GM12801 (cell line): ENCODE results near the gene DPYD.

Experiments
- TF ChIP-seq, protein P1 (sequence below): IDR thresholded peaks from one replicate; pipeline ENCODE4 v1.5.1; 2011; ENCODE audit warnings: control low read depth; ENCODE audit not compliant: insufficient read length; ENCODE audit errors: extremely low read depth

The DPYD gene

DNA sequence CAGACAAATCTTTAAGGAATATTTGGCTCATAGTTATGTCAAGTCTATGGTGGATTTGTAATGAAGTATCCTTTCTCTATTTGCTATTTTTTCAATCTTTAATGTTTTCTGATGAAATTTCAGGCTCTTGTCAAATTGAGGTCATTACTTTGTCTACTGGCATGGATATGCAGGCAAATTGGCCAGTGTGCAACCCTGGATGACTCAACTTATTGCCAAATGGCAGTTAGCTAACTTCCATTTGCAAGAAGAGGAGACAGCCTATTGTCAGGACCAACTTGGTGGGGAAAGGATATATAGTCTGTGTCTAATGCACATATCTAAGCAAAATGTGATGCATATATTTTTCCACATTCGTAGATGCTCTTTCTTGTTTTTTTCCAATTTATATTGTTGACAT, 668.8 kb downstream of the DPYD start:
- TF ChIP-seq, protein P1, sequence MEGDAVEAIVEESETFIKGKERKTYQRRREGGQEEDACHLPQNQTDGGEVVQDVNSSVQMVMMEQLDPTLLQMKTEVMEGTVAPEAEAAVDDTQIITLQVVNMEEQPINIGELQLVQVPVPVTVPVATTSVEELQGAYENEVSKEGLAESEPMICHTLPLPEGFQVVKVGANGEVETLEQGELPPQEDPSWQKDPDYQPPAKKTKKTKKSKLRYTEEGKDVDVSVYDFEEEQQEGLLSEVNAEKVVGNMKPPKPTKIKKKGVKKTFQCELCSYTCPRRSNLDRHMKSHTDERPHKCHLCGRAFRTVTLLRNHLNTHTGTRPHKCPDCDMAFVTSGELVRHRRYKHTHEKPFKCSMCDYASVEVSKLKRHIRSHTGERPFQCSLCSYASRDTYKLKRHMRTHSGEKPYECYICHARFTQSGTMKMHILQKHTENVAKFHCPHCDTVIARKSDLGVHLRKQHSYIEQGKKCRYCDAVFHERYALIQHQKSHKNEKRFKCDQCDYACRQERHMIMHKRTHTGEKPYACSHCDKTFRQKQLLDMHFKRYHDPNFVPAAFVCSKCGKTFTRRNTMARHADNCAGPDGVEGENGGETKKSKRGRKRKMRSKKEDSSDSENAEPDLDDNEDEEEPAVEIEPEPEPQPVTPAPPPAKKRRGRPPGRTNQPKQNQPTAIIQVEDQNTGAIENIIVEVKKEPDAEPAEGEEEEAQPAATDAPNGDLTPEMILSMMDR = no peak

DNA sequence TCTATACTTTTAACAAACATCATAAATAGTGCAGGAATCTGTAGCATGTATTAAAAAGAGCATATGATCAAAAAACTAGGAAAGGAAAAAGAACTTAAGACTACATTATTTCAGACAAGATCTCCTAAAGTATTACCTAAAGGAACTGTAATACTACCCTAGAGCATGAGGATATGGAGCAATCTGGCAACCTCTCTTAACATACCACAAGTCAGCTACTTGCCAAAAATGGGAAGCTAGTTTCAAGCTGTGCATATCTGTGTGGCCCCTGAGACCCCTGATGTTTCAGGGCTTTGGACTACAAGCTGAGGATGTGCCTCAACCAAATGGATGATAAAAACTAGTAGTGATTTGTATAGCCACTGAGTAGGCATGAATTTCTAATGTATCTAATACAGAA, 673.6 kb downstream of the DPYD start:
- TF ChIP-seq, protein P1 = no peak

DNA sequence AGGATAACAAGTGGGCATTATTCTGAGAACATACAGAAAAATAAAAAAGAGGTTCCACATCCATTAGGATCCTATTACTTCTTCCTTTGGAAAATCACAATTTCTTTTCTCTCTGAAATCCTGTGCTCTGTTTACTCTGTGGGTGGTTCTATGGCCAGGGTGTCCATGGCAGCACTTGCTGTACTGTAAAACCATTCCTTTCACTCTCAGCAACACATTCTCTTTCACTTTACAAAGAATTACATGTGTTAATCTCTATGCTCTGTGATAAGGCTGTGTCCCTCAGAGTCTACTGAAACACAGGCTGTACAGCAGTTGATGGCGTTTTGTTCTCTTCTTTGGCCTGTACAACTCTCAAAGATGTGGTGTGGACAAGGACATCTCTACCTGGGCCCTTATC, 675.2 kb downstream of the DPYD start:
- TF ChIP-seq, protein P1 = no peak

DNA sequence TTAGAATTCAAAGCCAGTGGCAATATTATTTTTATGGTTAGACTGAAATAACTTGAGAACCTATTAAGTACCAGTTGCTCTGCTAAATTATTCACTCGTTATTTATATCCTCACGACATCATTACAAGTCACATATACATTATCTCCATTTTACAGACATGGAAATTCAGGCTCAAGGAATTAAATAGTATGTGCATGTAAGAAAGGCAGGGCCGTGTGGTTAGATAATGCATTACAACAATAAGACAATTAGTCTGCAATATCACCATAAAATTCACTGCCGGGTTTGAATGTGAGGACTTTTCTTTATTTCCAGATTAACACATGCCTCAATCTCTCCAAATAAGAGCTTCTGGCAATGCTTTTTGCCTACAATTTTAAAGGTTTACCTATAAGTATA, 675.8 kb downstream of the DPYD start:
- TF ChIP-seq, protein P1 = no peak

DNA sequence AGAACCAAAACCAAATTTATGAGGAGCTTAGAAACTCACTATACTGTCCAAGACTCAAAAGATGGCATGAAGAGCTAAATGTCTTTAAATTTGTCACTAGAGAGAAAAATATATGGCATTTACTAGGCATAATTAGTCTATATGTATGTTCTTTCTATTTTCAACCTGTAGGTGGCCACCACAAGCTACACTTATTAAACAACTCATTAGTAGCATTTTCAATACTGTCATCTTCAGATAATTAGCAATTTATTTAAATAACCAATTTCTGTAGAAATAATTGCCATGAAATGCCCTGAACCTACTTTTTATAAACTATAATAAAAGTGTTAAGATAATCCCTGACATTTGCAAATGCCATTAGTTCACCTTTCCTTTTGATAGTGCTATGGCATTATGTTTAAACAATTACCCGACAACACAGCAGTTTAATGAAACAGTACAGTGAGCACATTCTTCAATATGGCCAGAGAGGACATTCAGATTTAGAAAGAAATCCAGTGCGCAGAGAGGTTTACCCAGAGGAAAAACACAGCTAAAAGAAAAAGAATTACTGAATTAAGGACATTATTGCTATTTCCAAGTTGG, 676.8 kb downstream of the DPYD start:
- TF ChIP-seq, protein P1 = no peak

DNA sequence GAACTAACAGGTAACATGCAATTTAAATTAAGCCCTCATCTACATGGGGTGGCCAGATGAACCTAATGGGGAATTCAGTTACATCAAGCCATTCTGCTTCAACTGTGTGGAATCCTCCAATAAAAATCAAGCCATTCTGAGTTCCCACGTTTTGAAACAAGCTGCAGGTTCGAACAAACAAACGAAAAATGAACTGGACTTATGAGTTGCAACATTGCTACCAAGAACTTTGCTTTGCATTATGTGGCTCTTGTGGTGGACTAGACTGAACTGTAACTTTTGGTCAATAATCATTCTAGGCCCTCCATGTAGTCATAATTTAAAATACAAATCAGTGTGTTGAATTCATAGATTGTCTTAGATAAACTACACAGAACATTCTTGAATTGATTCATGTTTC, 682.0 kb downstream of the DPYD start:
- TF ChIP-seq, protein P1 = no peak

DNA sequence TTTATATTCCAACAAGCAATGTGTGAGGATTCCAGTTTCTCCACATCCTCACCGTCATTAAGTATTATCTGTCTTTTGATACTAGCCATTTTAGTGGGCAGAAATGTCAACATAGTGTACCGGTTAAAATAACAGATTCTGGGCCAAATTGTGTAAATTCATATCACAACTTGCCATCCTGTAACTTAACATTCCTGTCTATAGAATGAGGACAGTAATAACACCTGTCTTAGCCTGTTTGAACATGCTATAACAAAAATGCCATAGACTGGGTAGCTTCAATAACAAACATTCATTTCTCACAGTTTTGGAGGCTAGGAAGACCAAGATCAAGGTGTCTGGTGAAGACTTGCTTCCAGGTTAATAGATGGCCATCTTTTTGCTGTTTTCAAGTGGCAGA, 708.2 kb downstream of the DPYD start:
- TF ChIP-seq, protein P1 = no peak
